Mesenteric fat pad (tissue), 1 donor: ENCODE data around the gene SPHKAP. TPM values are rescaled to one million over a fixed set of nuclear protein-coding genes. Genes with fewer than 3 reads are reported as not detected.
"Not testable (repeated sequence)": the region's sequence is repeated elsewhere in the genome, so short reads cannot be mapped to it uniquely, and the experiment has no call there.

Experiments
- DNase-seq: peaks from one replicate; pipeline ENCODE4 v3.0.0-alpha.2; 2020; ENCODE audit warnings: low spot score
- long read RNA-seq: library from polyadenylated mRNA; unstranded; transcript quantifications from one replicate; pipeline ENCODE4 v2.0.0, GENCODE V29; 2020
- total RNA-seq: library from RNA; stranded (reverse); fragmentation: NEBNext Ultra II Directional; extraction: Animal tissue kit (Norgen Biotek cat#: 25700); gene quantifications from one replicate; pipeline ENCODE4 v1.2.1, GENCODE V29; 2021
- donor health status: DM: yes; HTN: yes; CAD: no.

SPHKAP gene, protein sequence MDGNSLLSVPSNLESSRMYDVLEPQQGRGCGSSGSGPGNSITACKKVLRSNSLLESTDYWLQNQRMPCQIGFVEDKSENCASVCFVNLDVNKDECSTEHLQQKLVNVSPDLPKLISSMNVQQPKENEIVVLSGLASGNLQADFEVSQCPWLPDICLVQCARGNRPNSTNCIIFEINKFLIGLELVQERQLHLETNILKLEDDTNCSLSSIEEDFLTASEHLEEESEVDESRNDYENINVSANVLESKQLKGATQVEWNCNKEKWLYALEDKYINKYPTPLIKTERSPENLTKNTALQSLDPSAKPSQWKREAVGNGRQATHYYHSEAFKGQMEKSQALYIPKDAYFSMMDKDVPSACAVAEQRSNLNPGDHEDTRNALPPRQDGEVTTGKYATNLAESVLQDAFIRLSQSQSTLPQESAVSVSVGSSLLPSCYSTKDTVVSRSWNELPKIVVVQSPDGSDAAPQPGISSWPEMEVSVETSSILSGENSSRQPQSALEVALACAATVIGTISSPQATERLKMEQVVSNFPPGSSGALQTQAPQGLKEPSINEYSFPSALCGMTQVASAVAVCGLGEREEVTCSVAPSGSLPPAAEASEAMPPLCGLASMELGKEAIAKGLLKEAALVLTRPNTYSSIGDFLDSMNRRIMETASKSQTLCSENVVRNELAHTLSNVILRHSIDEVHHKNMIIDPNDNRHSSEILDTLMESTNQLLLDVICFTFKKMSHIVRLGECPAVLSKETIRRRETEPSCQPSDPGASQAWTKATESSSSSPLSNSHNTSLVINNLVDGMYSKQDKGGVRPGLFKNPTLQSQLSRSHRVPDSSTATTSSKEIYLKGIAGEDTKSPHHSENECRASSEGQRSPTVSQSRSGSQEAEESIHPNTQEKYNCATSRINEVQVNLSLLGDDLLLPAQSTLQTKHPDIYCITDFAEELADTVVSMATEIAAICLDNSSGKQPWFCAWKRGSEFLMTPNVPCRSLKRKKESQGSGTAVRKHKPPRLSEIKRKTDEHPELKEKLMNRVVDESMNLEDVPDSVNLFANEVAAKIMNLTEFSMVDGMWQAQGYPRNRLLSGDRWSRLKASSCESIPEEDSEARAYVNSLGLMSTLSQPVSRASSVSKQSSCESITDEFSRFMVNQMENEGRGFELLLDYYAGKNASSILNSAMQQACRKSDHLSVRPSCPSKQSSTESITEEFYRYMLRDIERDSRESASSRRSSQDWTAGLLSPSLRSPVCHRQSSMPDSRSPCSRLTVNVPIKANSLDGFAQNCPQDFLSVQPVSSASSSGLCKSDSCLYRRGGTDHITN (N-terminal part only)
- total RNA-seq: not detected
- long read RNA-seq: 0 reads

DNA sequence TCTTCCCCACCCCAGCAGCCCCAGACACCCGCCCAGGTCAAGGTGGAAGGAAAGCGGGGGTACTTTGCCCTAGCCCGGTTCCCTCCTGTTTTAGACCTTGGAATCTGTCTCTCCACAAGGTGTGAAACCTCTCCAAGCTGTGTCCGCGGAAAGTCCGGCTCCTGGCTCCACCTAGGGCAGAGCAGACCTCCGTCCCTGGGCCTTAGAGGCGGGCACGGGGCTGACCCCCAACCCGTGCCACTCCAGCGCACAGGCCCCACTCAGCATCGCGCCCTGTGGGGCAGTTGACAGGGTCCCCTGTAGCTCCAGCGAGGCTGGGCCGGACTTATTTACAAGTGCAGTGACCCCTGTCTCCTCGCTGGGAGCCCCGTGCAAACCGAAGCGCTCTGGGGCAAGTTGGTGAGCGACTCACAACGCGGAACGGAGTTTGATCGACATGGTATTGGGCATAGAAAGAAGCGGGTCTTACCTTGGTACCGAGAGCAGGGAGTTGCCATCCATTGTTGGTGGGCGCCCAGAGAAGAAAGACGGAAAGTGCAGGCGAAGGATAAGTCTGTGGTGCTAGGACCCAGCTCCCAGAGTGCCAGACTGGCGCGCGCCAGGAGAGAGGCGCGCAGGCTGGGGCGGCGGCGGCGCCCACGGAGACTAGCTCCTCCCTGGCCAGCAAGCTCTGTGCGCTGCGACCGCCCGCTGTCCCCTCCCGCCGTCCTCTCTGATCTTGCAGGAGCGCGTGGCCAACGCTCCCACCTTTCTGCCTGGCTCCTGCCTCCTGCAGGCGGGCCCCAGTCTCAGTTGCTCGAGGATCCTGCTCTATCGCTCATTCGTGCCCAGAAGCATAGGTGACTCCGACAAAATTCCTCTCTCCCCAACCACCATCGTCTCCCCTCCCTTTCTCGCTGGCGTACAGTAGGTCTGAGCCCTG, at the start of gene SPHKAP:
SPHKAP (minus strand) TSS at position 590 of the 922 bp plus-strand sequence; CDS start at position 501, 89 bp downstream.
- DNase-seq: no peak

DNA sequence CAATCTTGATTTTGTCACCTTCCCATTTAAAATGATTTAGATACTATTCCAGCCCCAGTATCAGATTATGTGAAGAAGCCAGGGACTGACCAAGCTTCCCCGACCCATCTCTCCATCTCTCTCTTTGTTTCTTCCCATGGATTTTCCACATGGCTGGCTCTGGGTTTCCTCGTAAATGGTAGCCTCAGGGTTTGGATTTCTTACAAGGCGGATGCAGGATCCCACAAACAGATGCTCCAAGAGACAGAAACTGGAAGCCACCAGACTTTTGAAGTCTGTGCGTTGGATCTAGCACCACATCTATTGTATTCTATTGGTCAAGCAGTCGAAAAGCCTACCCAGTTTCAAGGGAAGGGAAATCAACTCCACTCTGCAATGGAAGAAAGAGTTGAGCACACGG, 46.0 kb upstream of the SPHKAP start:
- DNase-seq: no peak

DNA sequence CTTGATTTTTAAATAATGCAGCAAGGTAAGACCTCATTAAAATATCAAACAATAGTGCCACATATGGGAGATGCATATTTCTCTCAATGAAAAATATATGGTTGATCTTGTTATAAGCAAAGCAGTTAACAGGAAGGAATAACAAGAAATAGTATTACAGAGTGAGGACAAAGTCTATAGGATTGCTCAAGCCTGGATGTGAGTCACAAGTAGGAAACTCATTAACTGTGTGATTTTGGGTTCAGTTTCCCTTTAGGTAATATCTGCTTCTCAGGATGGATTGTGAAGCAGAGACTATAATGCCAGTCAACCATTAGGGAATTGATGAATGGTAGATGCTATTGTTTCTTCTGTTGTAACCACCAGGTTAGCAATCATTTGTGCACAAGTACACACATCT, 42.9 kb upstream of the SPHKAP start:
- no peak for DNase-seq

DNA sequence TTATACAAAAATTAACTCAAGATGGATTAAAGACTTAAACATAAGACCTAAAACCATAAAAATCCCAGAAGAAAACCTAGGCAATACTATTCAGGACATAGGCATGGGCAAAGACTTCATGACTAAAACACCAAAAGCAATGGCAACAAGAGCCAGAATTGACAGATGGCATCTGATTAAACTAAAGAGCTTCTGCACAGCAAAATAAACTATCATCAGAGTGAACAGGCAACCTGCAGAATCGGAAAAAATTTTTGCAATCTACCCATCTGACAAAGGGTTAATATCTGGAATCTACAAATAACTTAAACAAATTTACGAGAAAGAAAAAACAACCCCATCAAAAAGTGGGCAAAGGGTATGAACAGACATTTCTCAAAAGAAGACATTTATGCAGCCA, 37.1 kb upstream of the SPHKAP start:
- not testable (repeated sequence) for DNase-seq

DNA sequence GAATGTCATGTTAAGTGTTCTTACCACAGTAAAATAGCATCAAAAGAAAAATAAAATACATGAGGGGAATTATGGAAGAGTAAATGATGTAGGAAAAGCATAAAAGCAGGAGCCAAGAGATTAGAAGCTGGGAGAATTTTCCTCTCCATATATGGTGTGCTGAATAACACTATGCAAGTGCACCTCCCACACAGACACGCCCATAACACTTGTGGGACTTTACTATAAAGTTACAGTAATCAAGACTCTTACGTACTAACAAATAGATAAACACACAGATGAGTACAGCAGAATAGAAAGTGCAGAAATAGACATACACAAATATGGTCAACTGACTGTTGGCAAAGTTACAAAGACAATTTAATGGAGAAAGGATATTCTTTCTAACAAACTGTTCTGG, 16.0 kb upstream of the SPHKAP start:
- DNase-seq: no peak

DNA sequence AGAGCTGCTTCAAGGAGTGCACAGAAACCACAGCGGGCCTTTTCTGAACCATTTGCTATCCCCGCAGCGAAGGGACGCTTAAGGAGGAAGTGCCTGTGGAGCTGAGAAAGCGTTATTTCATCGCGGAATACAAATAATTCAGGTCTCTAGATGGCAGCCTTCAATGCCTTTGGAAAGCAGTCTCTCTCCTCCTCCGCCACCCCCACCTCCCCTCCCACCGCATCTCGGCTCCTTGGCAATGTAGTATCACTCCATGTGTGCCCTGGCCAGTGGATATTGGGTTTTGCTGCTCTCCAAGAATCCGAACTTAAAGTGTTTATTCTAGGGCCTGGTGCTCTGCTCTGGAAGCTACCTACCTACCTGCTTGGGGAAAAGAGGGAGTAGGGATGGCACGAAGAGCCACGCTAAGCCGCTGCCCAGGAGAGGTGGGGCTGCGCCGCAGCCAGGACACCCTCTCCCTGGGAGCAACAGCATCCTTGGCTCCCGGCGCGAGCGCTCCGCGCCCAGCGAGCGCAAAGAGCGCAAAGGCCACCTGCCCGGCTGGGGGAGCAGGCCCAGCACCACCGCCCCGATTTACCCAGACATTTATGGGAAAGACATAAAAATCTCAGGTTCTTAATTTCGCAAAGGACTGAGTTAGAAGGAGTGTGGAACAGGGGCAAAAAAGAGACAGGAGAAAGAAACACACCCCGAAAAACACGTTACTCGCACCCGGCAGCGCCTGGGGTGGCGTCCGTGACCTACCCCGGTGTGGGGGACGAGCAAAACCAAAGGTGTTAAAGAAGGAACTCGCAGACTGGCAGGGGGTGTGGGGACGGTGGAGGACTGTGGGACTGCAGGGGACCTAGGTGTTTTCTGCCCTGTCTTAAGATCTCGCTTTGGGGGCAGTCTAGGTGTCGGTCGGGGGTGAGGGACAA, 1.0 kb downstream of the SPHKAP start:
- DNase-seq: no peak

DNA sequence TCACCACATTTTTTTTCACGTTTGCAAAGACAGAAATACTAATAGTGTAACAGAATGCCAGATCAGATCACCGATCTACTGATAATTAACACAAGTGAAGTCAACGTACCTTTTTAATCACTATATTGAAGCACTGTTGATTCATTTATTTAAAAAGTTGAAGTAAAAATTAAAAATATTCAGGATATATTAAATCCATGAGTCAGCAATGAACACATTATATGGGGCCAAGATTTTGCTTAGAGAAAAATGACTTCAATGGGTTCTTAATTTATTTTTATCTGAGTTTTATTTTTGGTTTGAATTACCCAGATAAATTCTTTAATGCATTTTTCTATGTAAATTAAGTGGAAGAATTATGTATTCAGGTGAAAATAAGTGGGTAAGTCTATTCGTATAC, 14.2 kb downstream of the SPHKAP start:
- DNase-seq: no peak

DNA sequence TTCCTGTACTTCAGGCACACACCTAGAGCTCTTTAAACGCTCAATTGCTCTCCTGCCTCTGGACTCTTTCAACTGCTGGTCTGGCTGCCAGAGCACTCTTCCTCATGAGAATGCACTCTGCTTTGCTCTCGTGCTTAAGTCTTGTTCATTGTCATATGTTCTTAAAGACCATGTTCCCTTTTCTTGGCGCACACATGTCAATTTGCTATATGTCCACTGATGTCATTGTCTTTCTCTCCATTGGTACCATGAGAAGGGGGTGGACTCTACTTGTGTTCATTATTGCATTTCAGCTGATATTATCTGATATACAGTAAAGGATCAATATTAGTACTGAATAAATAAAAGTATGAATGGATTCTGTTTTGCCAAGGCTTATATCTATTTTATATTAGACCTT, 16.8 kb downstream of the SPHKAP start:
- no peak for DNase-seq

DNA sequence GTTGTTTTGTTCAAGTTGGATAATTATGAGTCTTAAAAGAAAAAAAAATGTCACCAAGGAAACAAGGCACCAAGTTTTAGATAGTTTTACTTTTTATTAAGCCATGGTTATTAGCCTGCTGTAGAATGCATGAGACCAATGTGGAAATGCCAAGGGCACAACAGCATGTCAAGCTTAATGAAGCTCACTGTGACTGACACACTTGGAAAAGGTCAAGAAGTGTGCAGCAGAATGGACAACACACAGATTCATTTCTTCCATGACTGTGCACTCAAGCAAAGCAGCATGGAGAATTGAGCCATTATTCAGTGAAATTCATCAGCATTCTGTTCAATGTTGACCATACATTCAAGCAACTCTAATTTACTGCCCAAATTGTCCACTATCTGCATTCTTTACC, 23.6 kb downstream of the SPHKAP start:
- DNase-seq: no peak

DNA sequence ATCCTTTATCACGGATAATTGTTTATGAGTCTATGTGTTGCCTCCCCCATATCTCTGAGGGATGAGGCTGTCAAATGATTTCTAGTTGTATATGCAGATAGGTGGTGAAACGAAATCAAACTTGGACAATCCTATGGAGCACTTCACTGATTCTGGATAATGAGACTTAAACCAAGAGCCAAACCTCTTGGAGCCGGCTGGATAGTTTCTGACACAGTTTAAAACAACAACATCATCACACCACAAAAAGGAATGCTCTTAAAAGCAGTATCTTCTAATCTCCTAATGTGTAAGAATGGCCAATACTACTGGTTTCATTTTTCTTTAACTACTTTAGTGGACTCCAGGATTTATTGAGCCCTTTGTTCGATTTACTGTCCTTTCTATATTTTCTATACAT, 36.5 kb downstream of the SPHKAP start:
- DNase-seq: no peak

DNA sequence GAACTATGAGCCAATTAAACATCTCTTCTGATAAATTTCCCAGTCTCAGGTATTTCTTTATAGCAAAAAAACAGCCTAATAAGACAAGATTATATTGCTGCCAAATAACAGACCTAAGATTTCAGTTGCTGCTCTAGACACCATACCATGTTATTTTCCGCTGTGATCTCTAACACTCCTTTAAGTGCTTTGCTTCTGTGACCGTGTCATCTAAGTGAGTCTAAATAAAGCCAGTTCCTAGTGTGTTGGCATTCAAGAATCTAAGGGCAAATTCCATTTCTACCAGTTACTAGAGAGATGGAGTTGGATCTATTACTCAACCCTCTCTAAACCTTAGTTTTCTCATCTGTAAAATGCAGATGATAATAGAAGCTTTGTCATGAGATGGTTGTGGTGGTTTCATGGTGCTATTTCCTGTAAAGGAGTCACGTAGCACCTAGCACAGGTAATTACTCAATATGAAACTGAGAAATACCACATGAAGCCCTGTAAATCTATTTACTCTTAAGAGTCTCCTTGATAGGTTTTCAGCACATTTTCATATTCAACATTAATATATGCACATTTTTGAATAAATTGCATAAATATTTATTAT, 40.5 kb downstream of the SPHKAP start:
- no peak for DNase-seq

DNA sequence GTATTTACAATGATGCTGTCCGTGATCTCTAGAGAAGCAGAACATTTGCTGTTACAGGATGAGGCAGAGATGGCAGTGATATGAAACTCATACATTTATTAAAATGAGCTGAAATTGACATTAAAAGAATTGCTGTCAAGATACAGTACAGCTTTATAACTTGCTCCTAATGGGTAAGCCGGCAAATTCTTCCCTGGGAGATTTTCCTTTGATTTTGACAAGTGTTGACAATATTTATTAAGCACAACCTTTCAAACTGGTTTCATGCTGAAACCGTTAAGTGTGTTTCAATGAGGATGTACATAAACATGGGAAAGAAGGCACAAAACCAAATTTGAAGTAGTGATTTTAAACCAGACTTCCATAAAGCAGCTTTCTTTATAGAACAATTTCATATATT, 45.5 kb downstream of the SPHKAP start:
- no peak for DNase-seq

DNA sequence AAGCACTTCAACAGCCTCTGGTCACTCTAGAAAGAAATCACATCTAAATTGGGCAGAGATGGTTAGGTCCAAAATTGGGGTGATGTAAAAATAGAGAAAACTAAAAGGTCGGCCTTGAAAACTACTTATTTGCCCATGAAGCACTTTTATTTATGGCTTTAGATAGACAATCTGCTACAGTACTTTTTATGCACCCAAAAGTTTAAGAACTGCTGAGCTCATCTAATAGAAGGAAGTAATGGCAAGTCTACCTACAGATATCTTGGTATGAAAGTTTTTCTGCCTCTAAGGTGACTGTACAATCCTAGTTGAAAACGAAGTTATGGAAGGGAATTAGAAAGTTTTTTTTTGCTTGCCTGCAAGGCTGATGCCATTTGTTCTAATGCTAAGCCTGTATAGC, 46.2 kb downstream of the SPHKAP start:
- no peak for DNase-seq

DNA sequence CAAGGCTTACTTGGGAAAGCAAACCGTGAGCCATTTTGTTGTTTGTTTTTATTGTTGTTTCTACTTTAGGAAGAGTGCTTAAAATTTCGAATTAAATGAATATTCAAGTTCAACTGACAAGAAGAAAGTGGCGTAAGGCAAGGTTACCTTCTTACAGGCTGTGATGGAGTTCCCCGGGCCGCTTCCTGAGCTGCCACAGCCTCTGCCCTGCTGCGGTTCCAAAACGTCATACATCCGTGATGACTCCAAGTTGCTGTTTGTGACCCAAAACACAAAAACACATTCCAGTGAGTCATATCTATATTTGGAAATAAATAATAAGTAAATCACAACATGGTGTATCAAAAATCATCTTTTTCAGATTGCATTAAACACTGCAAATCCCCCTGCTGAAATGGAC, 49.7 kb downstream of the SPHKAP start:
- no peak for DNase-seq

DNA sequence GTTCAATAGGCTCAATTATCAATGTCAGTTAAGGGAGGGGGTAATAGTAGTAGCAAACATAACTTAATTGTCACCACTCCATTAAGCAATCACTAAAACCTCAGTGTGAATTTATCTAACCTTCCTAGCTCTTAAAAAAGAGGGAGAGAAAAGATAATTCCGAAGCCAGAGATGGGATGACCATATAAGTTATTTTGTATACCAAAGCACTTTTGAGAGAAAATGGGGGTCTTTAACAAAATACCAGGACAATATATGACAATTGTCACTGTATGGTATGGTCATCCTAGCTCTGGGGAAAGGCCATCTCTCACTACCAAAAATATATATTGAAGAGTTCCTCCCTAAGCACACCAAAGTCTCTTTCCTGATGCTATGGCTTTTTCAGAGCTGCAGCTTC, 55.1 kb downstream of the SPHKAP start:
- no peak for DNase-seq

DNA sequence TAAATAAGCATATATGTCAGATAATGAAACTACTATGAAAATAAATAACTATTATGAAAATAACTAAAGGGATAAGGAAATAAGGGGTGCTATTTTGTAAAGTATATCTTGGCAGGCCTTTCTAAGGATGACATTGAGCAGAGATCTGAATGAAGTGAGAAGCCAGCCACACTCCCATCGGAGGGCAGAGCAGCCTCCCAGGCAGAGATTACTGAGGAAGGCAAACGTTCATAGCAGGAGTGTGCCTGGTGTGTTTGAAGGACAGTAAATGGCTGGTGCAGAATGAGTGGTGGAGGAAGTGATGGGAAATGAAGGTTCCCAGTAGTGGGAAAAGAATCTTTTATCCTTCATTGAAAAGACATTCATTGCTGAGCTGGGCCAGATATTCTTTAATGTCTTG, 62.5 kb downstream of the SPHKAP start:
- DNase-seq: no peak

DNA sequence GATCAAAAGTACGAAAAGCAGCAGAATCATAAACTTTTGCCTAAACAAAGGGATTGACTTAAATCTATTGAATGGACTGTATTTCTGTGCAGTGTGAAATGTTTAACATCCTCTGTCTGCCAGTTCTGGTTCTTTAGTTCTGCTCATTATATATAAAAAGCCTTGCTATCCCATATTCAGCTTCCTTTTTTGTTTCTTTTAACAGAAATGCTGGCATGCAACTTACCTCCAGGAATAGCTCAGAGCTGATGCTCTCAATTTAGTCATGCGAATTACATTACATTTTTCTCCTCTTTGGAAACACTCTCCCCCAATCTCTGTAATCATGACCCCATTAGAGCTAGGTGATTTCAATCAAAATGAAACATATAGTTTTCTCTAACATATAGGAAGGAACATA, 73.6 kb downstream of the SPHKAP start:
- no peak for DNase-seq

DNA sequence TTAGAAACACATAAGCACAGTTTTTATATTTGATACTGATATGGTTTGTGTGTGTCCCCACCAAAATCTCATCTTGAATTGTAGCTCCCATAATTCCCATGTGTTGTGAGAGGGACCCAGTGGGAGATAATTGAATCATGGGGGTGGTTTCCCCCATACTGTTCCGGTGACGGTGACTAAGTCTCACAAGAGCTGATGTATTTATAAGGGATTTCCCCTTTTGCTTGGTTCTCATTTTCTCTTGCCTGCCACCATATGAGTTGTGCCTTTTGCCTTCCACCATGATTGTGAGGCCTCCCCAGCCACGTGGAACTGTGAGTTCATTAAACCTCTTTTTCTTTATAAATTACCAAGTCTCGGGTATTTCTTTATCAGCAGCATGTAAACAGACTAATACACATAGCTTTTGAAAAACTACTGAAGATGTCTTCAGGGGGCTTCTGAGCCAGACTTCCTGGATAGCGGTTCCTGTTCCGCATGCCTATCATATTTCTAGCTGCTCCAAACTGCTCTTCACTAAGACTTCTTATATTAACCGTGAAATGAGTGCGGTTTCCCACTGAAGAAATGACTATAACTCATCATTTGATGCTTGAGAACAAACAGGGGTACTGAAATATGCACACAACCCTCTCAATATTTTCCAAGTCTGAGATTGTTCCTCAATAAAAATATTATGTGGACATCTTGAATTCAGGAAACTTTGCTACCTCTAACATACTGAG, 75.8 kb downstream of the SPHKAP start:
- DNase-seq: no peak
